ENCODE results near the gene TMEM250. TPM values are rescaled to one million over a fixed set of nuclear protein-coding genes. Genes with fewer than 3 reads are reported as not detected.

Gene TMEM250
- total and polyA plus RNA-seq, 9 of the 15 experiments (the other 6 are each of a cell fraction or from before 2014, with no cell fraction given): 0.32 to 44.6 (median 12.2) TPM

DNA sequence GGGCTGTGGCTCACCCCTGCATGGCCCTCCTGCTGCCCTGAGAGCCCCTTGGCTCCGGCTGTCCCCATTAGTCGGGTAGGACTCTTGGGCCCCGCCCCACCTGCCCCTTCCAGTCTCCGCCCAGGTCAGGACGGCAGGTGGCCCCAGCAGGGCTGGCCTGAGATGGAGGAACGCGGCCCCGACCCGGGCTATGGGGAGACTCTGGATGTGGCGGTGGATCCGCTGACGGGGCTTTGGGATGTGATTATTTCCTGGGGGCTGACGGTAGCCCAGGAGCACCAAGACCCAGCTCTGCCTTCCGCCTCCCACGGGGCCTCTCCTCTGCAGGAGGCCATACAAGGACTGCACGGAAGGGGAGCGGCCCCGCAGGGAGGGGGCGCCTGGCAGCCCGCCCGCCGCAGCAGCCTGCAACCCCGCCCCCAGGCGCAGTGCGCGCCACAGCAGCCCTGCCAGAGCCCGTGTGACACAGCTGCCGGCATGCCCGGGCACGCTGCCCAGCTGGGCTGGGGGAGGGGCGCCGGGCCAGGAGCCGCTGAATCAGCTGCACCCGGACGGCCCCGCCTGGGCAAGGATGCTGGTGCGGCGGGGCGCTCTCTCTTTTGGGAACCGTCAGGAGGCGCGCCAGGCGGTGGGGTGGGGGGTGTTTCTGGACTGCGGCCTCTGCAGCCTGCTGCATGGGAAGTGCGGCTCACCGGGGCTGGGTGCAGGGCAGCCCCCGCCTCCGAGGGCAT is 9.2 kb downstream of the TMEM250 start (continued):
- TF ChIP-seq MYNN (IDR thresholded peaks at IDR 0.05) (peak; percentile 75), MYNN (CRISPR knock-in tag; IDR thresholded peaks at IDR 0.05) (no peak), ATF7 (IDR thresholded peaks at IDR 0.05) (peak; percentile 51; the same call in 1 of the 2 replicates), POLR2G (IDR thresholded peaks at IDR 0.05; ENCODE audit: low read depth, low read length) (peak; percentile 75), ID3 (CRISPR knock-in tag; IDR thresholded peaks at IDR 0.05) (no peak), ID3 (tag; IDR thresholded peaks at IDR 0.05) (no peak), ILK (tag; IDR thresholded peaks at IDR 0.05; ENCODE audit: borderline replicate concordance, low read depth) (no peak), CXXC5 (CRISPR knock-in tag; IDR thresholded peaks at IDR 0.05) (peak; percentile 71), LCOR (CRISPR knock-in tag; IDR thresholded peaks at IDR 0.05) (no peak), PCBP2 (IDR thresholded peaks at IDR 0.05; ENCODE audit: low read depth, low read length, poor library complexity, severe bottlenecking) (no peak), CREB3L1 (IDR thresholded peaks at IDR 0.05; ENCODE audit: borderline replicate concordance, low read depth) (no peak; the same call in 1 of the 2 replicates), BHLHE40 (IDR thresholded peaks at IDR 0.05; ENCODE audit: low read length) (peak; percentile 70), ZBTB1 (CRISPR knock-in tag; IDR thresholded peaks at IDR 0.05; ENCODE audit: borderline replicate concordance, low read depth) (no peak), SLC30A9 (CRISPR knock-in tag; IDR thresholded peaks at IDR 0.05) (no peak), TFAP4 (CRISPR knock-in tag; IDR thresholded peaks at IDR 0.05; ENCODE audit: borderline replicate concordance) (peak; percentile 92), ZBTB17 (CRISPR knock-in tag; IDR thresholded peaks at IDR 0.05) (0 out of 2 replicates have a peak, but pooled peaks have one; percentile 43), KDM4B (IDR thresholded peaks at IDR 0.05; ENCODE audit: borderline replicate concordance in 2 of 2, low read depth in 1 of 2) (no peak)
- TF ChIP-seq, protein P1, sequence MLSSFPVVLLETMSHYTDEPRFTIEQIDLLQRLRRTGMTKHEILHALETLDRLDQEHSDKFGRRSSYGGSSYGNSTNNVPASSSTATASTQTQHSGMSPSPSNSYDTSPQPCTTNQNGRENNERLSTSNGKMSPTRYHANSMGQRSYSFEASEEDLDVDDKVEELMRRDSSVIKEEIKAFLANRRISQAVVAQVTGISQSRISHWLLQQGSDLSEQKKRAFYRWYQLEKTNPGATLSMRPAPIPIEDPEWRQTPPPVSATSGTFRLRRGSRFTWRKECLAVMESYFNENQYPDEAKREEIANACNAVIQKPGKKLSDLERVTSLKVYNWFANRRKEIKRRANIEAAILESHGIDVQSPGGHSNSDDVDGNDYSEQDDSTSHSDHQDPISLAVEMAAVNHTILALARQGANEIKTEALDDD (IDR thresholded peaks at IDR 0.05): no peak
